Activated B cell treated with CpG ODN at 0.5 μM for 24 hours (primary cell): ENCODE measurements around the gene STMND1. TPM values are rescaled to one million over a fixed set of nuclear protein-coding genes. Genes with fewer than 3 reads are reported as not detected.
"Not testable (repeated sequence)": the region's sequence is repeated elsewhere in the genome, so short reads cannot be mapped to it uniquely, and the experiment has no call there.

ENCODE experiments used
- ATAC-seq: fragments of 200-7000 bp; cut with Tn5 transposase; one replicate; pipeline ENCODE4 v1.10.0; 2021; ENCODE audit warnings: low read depth, mild to moderate bottlenecking, moderate library complexity
- CTCF ChIA-PET: fragments of 350-600 bp; sonication (Branson Sonifier 250); formaldehyde crosslinking; loops from one replicate; lab custom pipeline; 2021; ENCODE audit warnings: antibody characterized with exemption; lab: Charles Lee
- POLR2A ChIA-PET: fragments of 350-600 bp; sonication (Branson Sonifier 250); formaldehyde crosslinking; loops from one replicate; lab custom pipeline; 2021; ENCODE audit warnings: antibody characterized with exemption; lab: Charles Lee
- DNase-seq: peaks from one replicate; pipeline ENCODE4 v3.0.0; 2022
- H3K27ac Mint-ChIP-seq: one replicate; pipeline ENCODE4 v1.8.0; 2020; ENCODE audit warnings: mixed read lengths
- H3K27me3 Mint-ChIP-seq: one replicate; pipeline ENCODE4 v1.8.0; 2021; ENCODE audit warnings: mixed read lengths
- H3K36me3 Mint-ChIP-seq: one replicate; pipeline ENCODE4 v1.8.0; 2021; ENCODE audit warnings: low read depth, mixed read lengths
- H3K4me1 Mint-ChIP-seq: one replicate; pipeline ENCODE4 v1.8.0; 2021; ENCODE audit warnings: mixed read lengths
- H3K4me3 Mint-ChIP-seq: one replicate; pipeline ENCODE4 v1.8.0; 2020; ENCODE audit warnings: mild to moderate bottlenecking, mixed read lengths
- H3K9me3 Mint-ChIP-seq: one replicate; pipeline ENCODE4 v1.8.0; 2020; ENCODE audit warnings: mixed read lengths
- CTCF ChIP-seq: fragments of 200-600 bp; IDR thresholded peaks from one replicate; pipeline ENCODE4 v1.8.0; 2022; ENCODE audit warnings: antibody characterized with exemption, mild to moderate bottlenecking
- intact Hi-C: fragments of 100-400 bp; cut with micrococcal nuclease; formaldehyde crosslinking; loops from one replicate; pipeline ENCODE4 v1.15.1; 2024
- total RNA-seq: library from RNA; stranded (reverse); gene quantifications from 2 replicates; pipeline ENCODE4 v1.2.3, GENCODE V29; 2022

The STMND1 gene
- total RNA-seq, 1 donor from 2014 or later, result not detected

GRCh38 chr6:17066610-17067009 lies 35.2 kb upstream of the STMND1 start:
- Mint-ChIP-seq H3K27me3 (peaks cover 2% of the 10 kb centered on the region), H3K36me3 (no peaks in the 10 kb centered on the region), H3K27ac (no peak overlapping the region), H3K4me1 (no peaks in the 10 kb centered on the region), H3K9me3 (peaks cover 18% of the 10 kb centered on the region), H3K4me3 (no peak overlapping the region)
- no peak for TF ChIP-seq CTCF
- CTCF ChIA-PET, result no interaction called here
- DNase-seq (no peak), ATAC-seq (no peak)
- intact Hi-C loops, result no loop called here
- POLR2A ChIA-PET, result no interaction called here

- H3K36me3 Mint-ChIP-seq, DNase-seq, CTCF ChIA-PET, H3K4me3 Mint-ChIP-seq, H3K27ac Mint-ChIP-seq, ATAC-seq, POLR2A ChIA-PET, intact Hi-C loops, H3K4me1 Mint-ChIP-seq: not testable (repeated sequence)
- Mint-ChIP-seq H3K27me3 (peaks cover 11% of the 10 kb centered on the region), H3K9me3 (peaks cover 20% of the 10 kb centered on the region)
Measured at GRCh38 chr6:17068972-17069371, 32.9 kb upstream of the STMND1 start.

- H3K27ac Mint-ChIP-seq, H3K4me1 Mint-ChIP-seq, CTCF ChIA-PET, H3K36me3 Mint-ChIP-seq, H3K4me3 Mint-ChIP-seq, POLR2A ChIA-PET, intact Hi-C loops, DNase-seq, ATAC-seq: not testable (repeated sequence)
- peaks cover 11% of the 10 kb centered on the region for H3K27me3 Mint-ChIP-seq
- peaks cover 20% of the 10 kb centered on the region for H3K9me3 Mint-ChIP-seq
Measured at GRCh38 chr6:17070400-17070799, 31.4 kb upstream of the STMND1 start.

GRCh38 chr6:17073596-17073995 lies 28.3 kb upstream of the STMND1 start:
- intact Hi-C loops, H3K4me3 Mint-ChIP-seq, H3K4me1 Mint-ChIP-seq, H3K27ac Mint-ChIP-seq, ATAC-seq, DNase-seq, CTCF ChIA-PET, H3K36me3 Mint-ChIP-seq: not testable (repeated sequence)
- Mint-ChIP-seq H3K27me3 (peaks cover 11% of the 10 kb centered on the region), H3K9me3 (peaks cover 29% of the 10 kb centered on the region)
- POLR2A ChIA-PET, result interaction anchor here (0.6 kb wide), 1 partner anchor 84 kb away, joined by 3 read pairs; no protein-coding TSS in a partner anchor

DNA sequence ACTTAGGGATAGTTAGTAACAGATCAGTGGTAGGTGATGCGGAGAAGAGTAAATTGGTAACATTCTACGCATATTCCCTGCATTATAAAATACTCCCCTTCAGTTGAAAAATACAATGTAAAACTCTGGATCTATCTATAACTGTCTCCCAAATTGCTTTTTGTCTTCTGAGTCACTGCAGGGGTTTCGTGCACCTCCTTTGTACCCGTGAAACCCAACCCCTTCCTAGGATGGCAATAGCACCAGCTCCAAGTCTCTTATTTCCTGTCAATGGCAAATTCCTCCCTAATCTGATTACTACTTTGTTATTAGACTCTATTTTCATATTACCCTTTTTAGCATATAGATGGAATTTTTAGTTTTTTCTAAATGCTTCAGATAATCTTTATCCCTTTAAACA lies 20.6 kb upstream of the STMND1 start:
- POLR2A ChIA-PET, result no interaction called here
- no peak for TF ChIP-seq CTCF
- Mint-ChIP-seq H3K36me3 (no peaks in the 10 kb centered on the region), H3K27ac (no peak overlapping the region), H3K4me3 (no peak overlapping the region), H3K4me1 (no peaks in the 10 kb centered on the region), H3K9me3 (peaks cover 6% of the 10 kb centered on the region), H3K27me3 (peaks cover 3% of the 10 kb centered on the region)
- intact Hi-C loops, result no loop called here
- no peak for ATAC-seq
- CTCF ChIA-PET, result no interaction called here
- no peak for DNase-seq

- DNase-seq, result no peak
- Mint-ChIP-seq H3K9me3 (no peaks in the 10 kb centered on the region), H3K4me1 (no peaks in the 10 kb centered on the region), H3K36me3 (no peaks in the 10 kb centered on the region), H3K4me3 (no peak overlapping the region), H3K27ac (no peak overlapping the region), H3K27me3 (peaks cover 3% of the 10 kb centered on the region)
- TF ChIP-seq CTCF, result no peak
- POLR2A ChIA-PET, result no interaction called here
- CTCF ChIA-PET, result no interaction called here
- ATAC-seq, result no peak
- intact Hi-C loops, result no loop called here
Measured at GRCh38 chr6:17081860-17082508, 19.9 kb upstream of the STMND1 start.
